HG03432 (cell line): ENCODE results near the gene AKAP6.

Experiments used
- ATAC-seq: cut with Tn5 transposase; IDR thresholded peaks from one replicate; pipeline ENCODE4 v1.9.1; 2021; ENCODE audit warnings: mild to moderate bottlenecking, moderate library complexity; ENCODE audit not compliant: unreplicated experiment

AKAP6 gene

GRCh38 chr14:32650030-32650429 is 320.9 kb downstream of the AKAP6 start:
- no peak for ATAC-seq

GRCh38 chr14:32650665-32651064 is 321.6 kb downstream of the AKAP6 start:
- ATAC-seq, result no peak

DNA sequence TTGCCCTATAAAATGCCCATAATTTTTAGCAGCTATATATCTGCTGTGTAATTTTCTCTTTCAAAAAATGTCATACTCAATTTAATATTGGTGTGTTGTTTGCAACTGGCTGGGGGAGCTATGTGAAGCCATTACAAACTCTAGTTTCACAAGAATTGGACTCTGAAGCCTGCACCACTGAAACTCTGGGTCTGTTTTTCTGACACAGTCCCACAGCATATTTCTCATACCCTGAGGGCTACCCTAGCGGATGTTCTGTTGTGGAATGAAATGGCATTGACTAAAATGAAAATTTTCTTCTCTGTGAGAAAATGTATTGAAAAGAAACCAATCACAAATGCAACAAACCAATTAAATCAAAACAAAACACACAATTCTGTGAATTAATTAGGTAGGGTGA is 325.0 kb downstream of the AKAP6 start:
- no peak for ATAC-seq

GRCh38 chr14:32656601-32657000 is 327.5 kb downstream of the AKAP6 start:
- ATAC-seq, result no peak

DNA sequence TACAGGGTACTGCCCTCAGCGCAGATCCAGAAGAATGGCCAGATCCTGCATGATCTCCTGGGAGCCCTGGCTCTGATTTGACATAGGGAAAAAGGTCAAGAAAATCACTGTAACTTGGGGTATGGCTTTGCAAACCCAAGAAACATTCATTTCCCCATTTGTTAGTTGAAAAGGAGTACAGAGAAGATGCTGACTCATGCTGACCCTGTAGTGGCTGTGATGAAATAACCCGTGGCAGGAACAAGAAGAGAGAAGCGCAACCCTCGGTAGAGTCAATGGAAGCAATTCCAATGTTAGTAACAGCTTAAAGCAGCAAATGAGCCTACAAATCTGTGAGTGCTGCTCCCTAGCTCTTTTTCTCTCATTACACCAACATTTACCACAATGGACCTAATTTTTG is 328.0 kb downstream of the AKAP6 start:
- ATAC-seq, result peak; percentile 70

DNA sequence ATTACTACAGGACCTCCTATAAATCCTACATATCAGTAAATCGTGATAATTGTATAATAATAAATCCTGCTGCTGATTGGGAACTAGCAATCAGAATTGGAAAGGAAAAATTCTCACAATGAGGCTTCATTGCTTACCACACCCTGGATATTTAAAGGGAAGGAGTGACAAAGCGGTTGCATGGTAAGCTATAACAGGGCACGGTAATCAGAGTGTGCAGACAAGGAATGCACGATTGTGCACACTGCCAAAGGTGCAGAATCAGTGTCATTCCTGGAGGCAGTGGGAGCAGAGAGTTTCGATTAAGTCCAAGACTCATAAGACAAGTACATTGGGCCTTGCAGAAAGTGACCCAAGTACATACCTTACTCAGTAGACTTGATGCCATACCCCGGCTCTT is 332.1 kb downstream of the AKAP6 start:
- no peak for ATAC-seq

GRCh38 chr14:32662211-32662610 is 333.1 kb downstream of the AKAP6 start:
- ATAC-seq, result no peak

- no peak for ATAC-seq
Measured at GRCh38 chr14:32666308-32666707, 337.2 kb downstream of the AKAP6 start.

DNA sequence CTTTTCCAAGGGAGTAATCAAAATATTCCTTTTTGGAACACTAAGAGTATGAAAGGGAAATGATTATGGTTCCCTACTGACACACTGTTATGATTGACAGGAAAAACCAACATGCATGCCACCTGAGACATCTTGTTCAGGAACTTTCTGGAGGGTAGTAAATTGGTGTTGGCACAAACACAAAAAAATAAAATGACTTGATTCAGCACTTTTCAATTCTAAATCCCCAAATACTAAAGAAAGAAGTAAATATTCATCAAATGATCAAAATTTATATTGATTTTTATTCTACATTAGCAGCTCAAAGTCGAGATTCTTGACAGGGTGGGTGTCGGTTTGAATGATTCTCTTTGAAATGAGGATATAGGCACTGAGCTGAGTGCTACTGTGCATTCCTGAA is 338.2 kb downstream of the AKAP6 start:
- ATAC-seq, result no peak

DNA sequence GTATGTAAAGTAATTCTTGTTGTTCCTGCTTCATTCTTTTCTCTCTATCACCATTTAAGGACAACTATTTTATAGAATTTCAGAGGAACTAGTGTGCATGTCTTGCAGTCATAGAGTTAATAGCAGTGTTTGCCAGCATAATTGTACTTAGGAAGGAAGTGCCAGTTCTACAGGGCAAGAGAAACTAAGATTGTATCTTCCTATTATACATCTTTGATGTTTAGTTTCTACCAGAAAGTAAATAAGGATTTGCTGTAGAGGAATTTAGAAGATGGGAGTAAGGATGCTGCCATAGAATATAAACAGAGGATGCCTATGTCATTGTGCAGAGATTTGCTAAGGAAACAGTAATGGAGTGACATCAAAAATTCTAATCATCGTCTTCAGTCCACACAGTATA is 338.7 kb downstream of the AKAP6 start:
- ATAC-seq, result no peak

DNA sequence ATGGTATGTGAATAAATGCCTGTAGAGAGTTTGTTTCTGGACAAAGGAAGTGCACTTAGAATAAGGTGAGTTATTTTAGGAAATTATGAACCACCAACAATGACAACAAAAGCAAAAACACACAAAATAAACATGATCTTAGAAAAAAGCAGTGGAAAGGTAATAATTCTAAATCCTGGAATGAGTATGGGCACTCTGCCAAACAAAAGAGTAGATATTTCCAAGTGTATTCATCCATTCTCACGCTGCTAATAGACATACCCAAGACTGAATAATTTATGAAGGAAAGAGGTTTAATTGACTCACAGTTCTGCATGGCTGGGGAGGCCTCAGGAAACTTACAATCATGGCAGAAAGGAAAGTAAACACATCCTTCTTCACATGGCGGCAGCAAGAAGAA is 340.3 kb downstream of the AKAP6 start:
- no peak for ATAC-seq

DNA sequence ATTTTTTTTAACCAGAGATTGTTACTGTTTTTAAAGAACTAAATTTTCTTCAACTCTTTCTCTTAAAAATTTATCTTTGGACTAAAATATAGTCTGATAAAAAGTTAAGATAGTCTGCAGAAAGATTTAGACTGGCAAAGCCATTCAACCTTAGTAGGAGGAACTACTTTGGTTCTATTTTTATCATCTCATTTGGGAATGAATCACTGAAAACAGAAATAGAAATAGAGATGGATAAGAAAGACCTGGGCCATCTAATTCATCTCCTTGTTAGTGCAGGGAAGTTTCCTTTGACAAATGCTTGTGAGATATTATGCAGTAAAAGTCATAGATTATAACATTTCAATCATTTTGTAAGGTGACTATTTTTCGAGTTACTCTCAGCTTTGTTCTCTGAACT is 346.3 kb downstream of the AKAP6 start:
- no peak for ATAC-seq

GRCh38 chr14:32677129-32677780 is 348.2 kb downstream of the AKAP6 start:
- no peak for ATAC-seq

GRCh38 chr14:32678088-32678487 is 349.0 kb downstream of the AKAP6 start:
- ATAC-seq, result no peak

- no peak for ATAC-seq
Measured at GRCh38 chr14:32679927-32680612, 351.0 kb downstream of the AKAP6 start.

- ATAC-seq, result no peak
Measured at GRCh38 chr14:32681598-32681997, 352.5 kb downstream of the AKAP6 start.

- ATAC-seq, result no peak
Measured at GRCh38 chr14:32682214-32682613, 353.1 kb downstream of the AKAP6 start.

DNA sequence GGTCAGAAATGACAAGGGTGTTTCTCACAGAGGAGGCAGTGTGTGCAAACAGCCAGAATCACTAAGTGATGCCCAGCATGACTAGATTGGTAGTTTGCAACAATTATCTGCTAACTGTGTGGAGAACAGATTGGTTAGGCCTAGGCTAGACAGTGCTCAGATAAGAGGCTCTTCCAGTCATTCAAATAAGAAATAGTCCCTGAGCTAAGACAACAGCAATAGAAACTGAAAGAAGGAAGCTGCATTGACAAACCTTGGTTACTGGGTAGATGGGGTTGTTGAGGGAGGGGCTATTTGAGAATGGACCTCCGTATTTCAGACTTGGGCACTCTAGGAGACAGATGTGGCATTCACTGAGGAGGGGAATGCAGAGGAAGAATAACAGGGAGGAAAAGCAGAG is 354.6 kb downstream of the AKAP6 start:
- peak; percentile 72 for ATAC-seq

- ATAC-seq, result no peak
Measured at GRCh38 chr14:32688941-32689340, 359.8 kb downstream of the AKAP6 start.

GRCh38 chr14:32692441-32692840 is 363.3 kb downstream of the AKAP6 start:
- ATAC-seq, result no peak

GRCh38 chr14:32693114-32693513 is 364.0 kb downstream of the AKAP6 start:
- no peak for ATAC-seq

GRCh38 chr14:32694795-32695449 is 365.8 kb downstream of the AKAP6 start:
- ATAC-seq, result no peak
